ENCODE data around the gene ARPC5. TPM values are rescaled to one million over a fixed set of nuclear protein-coding genes. Genes with fewer than 3 reads are reported as not detected.
A peak's percentile ranks its signal among the peaks of the same experiment; 100 is the strongest.

The ARPC5 gene
- total and polyA plus RNA-seq, 8 donors, result 130 to 208 (median 147) TPM

DNA sequence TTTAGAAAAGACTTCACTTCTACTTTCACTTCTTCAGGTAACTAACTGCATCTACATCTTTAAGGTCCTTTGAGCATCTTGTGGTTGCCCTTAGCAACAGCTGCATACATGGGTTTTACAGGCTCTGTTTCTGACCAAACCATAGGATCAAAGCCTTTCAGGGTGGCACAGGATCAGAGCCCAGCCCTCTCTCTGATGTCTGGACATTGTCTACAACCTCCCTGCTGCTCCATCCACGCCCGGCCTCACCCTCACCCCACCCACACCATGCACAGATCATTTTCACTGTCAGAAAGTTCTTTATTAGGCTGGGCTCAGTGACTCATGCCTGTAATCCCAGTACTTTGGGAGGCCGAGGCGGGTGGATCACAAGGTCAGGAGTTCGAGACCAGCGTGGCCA is 50.5 kb downstream of the ARPC5 start:
- no peaks in the 10 kb centered on the region for H3K9me3 ChIP-seq
- H3K27ac ChIP-seq, result peak overlapping the region in 1 of 2 donors; percentile 87
- peaks cover 0 to 42% of the 10 kb centered on the region in 2 donors for H3K36me3 ChIP-seq
- peaks cover 0 to 72% of the 10 kb centered on the region in 2 donors for H3K4me1 ChIP-seq
- no peak for ATAC-seq
- no peak for DNase-seq
- H3K4me3 ChIP-seq, result no peak overlapping the region
- intact Hi-C loops (cut with DNase I), result no loop called here
- TF ChIP-seq, protein P1, sequence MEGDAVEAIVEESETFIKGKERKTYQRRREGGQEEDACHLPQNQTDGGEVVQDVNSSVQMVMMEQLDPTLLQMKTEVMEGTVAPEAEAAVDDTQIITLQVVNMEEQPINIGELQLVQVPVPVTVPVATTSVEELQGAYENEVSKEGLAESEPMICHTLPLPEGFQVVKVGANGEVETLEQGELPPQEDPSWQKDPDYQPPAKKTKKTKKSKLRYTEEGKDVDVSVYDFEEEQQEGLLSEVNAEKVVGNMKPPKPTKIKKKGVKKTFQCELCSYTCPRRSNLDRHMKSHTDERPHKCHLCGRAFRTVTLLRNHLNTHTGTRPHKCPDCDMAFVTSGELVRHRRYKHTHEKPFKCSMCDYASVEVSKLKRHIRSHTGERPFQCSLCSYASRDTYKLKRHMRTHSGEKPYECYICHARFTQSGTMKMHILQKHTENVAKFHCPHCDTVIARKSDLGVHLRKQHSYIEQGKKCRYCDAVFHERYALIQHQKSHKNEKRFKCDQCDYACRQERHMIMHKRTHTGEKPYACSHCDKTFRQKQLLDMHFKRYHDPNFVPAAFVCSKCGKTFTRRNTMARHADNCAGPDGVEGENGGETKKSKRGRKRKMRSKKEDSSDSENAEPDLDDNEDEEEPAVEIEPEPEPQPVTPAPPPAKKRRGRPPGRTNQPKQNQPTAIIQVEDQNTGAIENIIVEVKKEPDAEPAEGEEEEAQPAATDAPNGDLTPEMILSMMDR (IDR thresholded peaks at IDR 0.05), result no peak
- H3K27me3 ChIP-seq, result no peaks in the 10 kb centered on the region

DNA sequence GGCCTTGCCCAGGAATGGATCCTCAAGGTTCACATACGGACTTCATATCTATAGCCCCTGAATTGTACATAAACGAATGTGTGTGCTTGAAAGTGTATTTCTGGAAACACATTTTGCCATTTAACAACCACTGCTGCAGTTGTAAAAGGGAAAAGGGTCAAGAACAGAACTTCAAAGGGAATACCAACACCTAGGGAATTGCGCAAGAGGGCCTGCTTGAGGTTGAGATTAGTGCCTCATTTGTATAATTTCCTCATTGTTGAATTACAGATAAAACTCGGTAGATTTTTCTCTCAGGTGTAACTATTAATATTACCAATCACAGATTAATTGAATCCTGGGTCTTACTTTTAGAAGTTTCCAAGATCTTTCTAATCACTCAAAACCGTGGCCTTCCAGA is 51.4 kb downstream of the ARPC5 start:
- Histone ChIP-seq H3K4me1 (peaks cover 0 to 81% of the 10 kb centered on the region in 2 donors), H3K27ac (peak overlapping the region; percentile 58 to 87), H3K27me3 (no peaks in the 10 kb centered on the region)

DNA sequence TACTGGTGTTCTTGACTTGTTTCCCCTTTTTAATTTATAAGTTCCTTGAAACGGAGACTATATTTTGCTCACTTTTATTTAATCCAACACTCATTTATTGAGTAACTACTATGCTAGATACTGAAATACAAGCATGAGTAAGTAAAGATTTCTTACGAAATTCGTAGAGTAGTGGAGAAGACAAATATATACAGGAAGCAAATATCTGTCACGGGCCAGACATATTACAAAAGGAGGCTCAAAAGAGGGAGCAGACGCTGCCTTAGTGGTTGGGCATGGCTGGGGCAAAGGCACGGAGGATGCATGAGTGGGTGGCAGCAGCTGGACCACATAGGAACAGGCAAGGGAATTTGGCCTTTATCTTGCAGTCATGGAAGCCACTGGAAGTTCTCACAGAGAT is 52.1 kb downstream of the ARPC5 start:
- H3K4me1 ChIP-seq, result peaks cover 0 to 88% of the 10 kb centered on the region in 2 donors

More for the DNA sequence above, 51.4 kb downstream of the ARPC5 start:
- H3K36me3 ChIP-seq, result peaks cover 0 to 42% of the 10 kb centered on the region in 2 donors
- H3K9me3 ChIP-seq, result no peaks in the 10 kb centered on the region
- intact Hi-C loops (cut with DNase I), result no loop called here
- TF ChIP-seq, protein P1 (IDR thresholded peaks at IDR 0.05), result no peak
- ATAC-seq (peak; percentile 19), DNase-seq (peak in 2 of 4 donors; percentile 47 to 55)
- H3K4me3 ChIP-seq, result peak overlapping the region in 1 of 2 donors; percentile 2

DNA sequence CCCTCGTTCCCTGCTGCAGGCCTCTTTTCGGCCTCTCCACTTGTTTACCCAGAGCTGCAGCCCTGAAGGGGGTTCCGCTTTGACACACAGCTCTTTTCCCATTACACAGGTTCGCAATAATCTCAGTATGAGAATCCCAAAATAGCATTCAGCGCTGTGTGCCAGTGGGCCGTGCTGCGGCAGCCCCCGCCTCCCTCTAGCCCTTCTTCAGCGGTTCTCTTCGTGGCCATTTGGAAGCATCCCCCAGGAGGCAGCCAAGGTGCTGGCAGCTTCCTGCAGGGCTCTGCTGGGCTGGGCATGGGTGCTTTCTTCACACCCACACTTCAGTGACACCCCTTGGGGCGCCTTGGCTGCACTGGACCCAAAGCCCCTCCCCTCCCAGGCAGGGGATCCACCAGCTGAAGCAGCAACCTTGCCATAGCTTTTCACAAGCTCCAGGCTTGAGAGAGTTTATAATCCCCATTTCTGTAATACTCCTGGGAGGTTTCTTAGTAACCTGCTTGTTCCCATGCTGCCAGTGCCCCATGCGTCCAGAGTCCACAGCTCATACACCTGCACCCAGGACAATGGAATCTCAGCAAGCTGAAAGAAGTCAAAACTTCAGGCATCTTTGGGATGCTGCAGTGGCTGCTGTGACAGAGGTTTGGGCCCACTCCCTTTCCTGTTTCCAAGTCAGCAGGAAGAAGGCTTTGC is 53.4 kb downstream of the ARPC5 start:
- ATAC-seq (peak; percentile 40), DNase-seq (peak in 2 of 4 donors; percentile 47 to 75)
- Histone ChIP-seq H3K9me3 (no peaks in the 10 kb centered on the region), H3K27me3 (no peaks in the 10 kb centered on the region), H3K4me1 (peaks cover 0 to 98% of the 10 kb centered on the region in 2 donors), H3K36me3 (peaks cover 0 to 44% of the 10 kb centered on the region in 2 donors), H3K4me3 (no peak overlapping the region), H3K27ac (peak overlapping the region; percentile 51 to 87)
- TF ChIP-seq, protein P1 (IDR thresholded peaks at IDR 0.05), result no peak
- intact Hi-C loops (cut with DNase I), result no loop called here

More for the DNA sequence above, 52.1 kb downstream of the ARPC5 start:
- no peaks in the 10 kb centered on the region for H3K9me3 ChIP-seq
- peaks cover 0 to 42% of the 10 kb centered on the region in 2 donors for H3K36me3 ChIP-seq
- intact Hi-C loops (cut with DNase I), result no loop called here
- peak; percentile 43 for ATAC-seq
- no peaks in the 10 kb centered on the region for H3K27me3 ChIP-seq
- peak overlapping the region in 1 of 2 donors; percentile 2 for H3K4me3 ChIP-seq
- peak overlapping the region; percentile 58 to 87 for H3K27ac ChIP-seq
- DNase-seq, result peak in 2 of 4 donors; percentile 75 to 81
- TF ChIP-seq, protein P1 (IDR thresholded peaks at IDR 0.05), result no peak

DNA sequence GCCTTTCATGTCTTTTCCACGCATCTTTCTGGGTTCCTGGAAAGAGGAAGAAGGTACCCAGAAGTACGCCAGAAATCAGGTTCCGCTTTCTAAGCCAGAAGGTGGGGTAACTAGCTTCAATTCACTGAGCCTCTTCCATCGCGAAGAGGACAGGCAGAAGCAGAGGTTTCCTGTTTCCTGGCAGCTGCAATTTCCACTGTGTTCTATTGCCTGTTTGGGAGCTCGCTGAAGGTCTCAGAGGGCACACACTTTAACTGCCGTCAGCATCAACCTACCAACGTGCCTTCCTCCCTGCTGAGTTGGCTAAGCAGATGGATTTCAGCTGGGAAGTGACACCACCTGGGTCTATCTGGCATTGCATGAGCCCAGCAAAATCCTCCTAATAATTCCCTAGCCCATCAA is 55.3 kb downstream of the ARPC5 start:
- no peaks in the 10 kb centered on the region for H3K27me3 ChIP-seq
- H3K4me3 ChIP-seq, result peak overlapping the region in 1 of 2 donors; percentile 6
- H3K9me3 ChIP-seq, result no peaks in the 10 kb centered on the region
- peaks cover 0 to 46% of the 10 kb centered on the region in 2 donors for H3K36me3 ChIP-seq
- DNase-seq, result peak in 1 of 4 donors; percentile 68
- ATAC-seq, result peak; percentile 41
- peaks cover 0 to 84% of the 10 kb centered on the region in 2 donors for H3K4me1 ChIP-seq
- TF ChIP-seq, protein P1 (IDR thresholded peaks at IDR 0.05), result no peak
- peak overlapping the region; percentile 51 to 87 for H3K27ac ChIP-seq
- intact Hi-C loops (cut with DNase I), result no loop called here

Measured in left lung (tissue), 10 donors.